Muscle of back (tissue), 11 donors: Measurements from ENCODE around the gene SCLY. TPM values are rescaled to one million over a fixed set of nuclear protein-coding genes. Genes with fewer than 3 reads are reported as not detected.
"Not testable (repeated sequence)": the region's sequence is repeated elsewhere in the genome, so short reads cannot be mapped to it uniquely, and the experiment has no call there.

Experiments
- DNase-seq, 3 donors: peaks; one replicate each; pipeline versions ENCODE4 v3.0.0 to v3.0.0-alpha.2; 2013
- polyA plus RNA-seq, 10 donors: library from polyadenylated mRNA; unstranded; fragments of 120-200 nt; gene quantifications; one replicate each; pipeline ENCODE4 v1.2.1, GENCODE V29; 2013; ENCODE audit not compliant: insufficient read length in 10 of 10

Gene SCLY
- polyA plus RNA-seq, 10 donors = 7.8 to 12.0 (median 9.4) TPM

DNA sequence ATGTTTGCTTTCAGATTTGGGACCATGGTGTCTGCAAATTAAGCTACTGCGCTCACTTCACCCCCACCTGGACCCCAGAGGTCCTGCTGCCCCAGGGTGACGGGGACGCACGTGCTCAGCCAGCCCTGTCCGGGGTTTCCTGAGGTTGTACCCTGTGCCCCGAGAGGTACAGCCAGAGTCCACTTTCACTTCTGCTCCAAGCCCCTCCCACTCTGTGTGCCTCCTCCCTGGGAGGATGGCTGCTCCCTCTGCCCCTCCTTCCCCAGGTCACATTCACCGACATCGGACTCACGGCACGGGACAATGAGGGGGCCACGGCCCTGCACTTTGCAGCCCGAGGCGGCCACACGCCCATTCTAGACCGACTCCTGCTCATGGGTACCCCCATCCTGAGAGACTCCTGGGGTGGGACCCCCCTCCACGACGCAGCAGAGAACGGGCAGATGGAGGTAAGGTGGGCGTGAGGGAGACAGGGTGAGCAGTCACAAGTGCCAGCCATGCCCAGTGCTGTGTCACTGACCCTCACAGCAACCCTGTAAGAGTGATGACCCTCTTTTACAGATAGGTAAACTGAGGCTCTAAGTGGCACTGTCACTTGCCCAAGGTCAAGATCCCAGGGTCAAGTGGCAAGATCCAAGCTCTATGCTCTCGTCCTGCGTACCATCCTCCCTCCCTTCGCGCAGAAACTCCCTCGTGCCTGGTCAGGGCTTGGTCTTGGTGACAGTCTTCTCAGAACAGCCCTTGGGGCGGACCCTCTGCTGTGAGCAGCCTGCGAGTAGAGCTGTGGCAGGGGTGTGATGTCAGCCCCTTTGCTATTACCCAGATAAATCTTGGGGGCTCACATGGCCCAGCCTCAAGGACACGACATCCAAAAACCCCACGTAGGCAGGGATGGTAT, 47.0 kb downstream of the SCLY start:
- DNase-seq = no peak

DNA sequence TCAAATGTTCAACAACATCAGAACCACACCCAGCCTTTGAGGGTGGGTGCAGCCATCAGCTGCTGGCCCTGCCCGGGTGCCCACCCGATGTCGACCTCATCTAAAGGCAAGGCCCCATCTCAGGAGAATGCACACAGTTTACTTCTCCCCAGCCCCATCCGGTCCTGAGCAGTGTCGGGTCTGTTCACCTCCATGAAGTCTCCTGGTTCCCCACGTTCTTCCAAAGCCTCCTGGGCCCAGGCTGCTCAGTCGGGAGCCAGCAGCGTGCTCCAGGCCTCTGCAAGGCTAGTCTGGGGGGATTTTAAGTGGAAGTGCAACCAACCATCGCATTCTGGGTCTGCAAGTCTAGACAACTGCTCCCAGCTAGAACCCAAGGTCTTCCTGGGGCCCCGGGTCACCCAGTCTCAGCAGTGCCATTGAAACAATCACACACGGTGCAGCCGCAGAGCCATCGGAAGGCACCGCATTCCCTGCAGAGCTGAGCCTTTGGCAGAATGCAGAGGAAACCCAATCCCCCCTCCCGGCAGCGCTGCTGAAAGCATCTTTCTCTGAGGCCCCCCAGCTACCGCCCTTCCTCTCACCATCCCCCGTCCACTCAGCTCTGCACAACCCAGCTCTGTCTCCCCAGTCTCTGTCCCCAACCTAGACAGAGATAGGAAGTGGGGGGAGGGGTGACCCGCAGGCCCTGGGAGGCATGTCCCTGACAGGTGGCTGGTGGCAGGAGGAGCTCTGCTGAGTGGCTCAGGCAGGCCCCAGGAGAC, 47.8 kb downstream of the SCLY start:
- DNase-seq = peak in 1 of 3 donors; percentile 20

DNA sequence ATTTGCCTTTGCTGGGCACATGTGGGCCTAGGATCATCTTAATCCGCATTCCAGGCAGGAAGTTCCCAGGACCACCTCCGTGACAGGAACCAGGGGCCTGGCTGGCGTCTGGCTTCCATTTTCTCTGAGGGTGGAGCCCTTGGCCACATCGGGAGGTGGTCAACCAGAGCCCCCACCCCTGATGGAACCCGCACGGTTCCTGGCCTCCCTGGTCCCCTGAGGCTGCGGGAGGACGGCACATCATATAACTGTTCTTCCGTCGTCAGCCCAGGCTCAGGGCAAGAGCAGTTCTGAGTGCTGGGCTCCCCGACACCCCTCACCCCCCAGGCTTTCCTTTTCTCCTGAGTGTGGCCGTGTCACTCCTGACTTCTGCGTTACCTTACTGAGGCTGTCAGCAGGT, 52.8 kb downstream of the SCLY start:
- no peak for DNase-seq

DNA sequence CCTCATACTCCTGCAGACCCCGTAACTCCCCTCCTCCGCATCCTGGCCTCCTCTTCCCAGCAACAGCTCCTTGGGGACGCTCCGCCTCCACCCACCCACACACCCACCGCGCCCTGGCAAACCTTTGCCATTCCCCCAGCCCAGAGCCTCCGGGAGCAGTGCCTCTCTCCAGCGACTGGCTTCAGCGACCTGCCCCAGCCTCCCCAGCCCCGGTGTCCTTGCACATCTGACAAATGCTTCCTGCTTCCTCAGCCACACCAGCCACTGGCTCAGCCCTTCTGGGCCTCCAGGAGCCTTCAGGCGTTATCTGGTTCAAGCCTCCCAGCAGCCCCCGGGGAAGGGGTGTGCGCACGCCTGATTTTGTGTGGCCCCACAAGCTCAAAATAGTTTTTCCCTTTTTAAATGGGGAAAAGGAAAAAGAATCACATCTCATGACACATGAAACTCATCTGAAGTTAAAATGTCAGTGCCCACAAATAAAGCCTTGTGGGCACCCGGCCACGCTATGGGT, 53.6 kb downstream of the SCLY start:
- no peak for DNase-seq

DNA sequence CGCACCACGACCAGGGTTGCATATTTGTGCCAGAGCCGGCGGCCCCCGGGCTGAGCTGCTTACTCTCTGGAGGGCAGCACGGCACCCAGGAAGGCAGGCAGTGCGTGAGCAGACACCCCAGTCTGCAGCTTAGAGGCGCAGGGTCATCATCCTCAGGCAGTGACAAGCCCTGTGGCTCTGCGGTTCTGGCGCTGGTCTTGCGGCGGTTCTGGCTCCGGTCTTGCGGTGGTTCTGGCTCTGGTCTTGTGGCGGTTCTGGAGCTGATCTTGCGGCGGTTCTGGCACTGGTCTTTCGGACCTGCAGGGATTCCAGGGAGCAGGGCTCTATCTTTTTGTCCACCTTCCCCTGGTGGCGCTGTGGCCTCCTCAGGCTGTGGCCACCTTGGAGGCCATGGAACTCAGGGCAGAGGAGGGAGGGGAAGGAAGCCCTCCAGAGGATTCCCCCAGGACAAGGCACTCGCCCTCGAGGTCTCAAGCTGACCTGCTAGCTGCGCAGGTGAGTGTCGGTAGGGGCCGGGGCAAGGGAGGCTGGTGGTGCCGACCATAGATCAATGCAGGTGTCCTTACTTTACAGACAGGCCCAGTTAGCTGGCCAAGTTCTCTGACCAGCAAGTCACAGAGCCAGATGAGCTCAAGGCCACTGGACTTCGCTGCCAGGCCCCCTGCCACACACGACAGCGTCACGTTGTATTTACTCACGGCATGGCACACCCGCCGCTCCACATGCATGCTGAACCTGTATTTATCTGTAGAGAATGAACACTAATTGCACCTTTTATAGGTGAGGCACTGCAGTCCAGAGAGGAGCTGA, 54.3 kb downstream of the SCLY start:
- DNase-seq = no peak

DNA sequence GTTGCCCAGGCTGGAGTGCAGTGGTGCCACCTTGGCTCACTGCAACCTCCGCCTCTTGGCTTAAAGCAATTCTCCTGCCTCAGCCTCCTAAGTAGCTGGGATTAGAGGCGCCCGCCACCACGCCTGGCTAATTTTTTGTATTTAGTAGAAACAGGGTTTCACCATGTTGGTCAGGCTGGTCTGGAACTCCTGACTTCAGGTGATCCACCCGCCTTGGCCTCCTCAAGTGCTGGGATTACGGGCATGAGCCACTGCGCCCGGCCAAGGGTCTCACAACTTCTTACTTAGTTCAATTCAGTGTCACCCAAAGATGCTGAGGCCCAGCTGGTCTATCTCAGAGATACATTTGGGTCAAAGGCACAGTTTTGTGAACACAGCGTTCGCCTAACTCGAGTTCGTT, 54.9 kb downstream of the SCLY start:
- DNase-seq = not testable (repeated sequence)

DNA sequence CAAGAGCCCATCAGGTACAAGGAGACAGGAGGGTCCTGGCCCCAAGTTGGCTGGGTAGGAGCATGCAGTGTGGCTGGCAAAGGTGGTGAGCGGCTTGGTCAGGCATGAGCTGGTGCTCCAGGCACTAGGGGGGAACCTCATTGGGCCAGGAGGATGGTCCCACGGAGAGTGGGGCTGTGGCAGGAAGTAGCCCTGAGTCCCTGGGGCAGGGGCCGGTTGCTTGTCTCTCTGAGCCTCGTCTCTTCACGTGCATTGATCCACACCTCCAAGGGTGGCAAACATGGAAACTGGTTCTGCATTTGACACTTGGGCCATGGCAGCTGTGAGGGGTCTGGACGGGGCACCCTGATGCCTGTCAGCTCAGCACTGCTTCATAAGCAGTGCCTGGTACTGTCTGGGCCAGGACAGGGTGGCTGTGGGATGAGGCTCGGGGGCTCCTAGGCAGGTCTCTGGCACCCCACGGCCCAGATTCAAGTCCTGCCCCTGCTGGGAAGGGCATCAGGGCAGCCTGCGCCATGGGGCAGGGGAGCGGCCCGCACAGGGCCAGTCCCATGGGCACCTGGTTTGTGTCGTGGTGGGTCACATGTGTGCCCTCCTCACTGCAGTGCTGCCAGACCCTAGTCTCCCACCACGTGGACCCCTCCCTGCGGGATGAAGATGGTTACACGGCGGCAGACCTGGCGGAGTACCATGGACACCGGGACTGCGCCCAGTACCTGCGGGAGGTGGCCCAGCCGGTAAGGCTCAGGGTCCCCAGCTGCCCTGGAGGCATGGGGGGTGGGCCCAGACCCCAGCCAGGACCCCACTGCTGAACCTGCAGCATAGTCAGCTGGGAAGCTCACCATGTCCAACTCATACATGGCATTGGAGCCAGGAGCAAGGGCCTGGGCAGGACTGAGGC, 55.7 kb downstream of the SCLY start:
- DNase-seq = no peak

DNA sequence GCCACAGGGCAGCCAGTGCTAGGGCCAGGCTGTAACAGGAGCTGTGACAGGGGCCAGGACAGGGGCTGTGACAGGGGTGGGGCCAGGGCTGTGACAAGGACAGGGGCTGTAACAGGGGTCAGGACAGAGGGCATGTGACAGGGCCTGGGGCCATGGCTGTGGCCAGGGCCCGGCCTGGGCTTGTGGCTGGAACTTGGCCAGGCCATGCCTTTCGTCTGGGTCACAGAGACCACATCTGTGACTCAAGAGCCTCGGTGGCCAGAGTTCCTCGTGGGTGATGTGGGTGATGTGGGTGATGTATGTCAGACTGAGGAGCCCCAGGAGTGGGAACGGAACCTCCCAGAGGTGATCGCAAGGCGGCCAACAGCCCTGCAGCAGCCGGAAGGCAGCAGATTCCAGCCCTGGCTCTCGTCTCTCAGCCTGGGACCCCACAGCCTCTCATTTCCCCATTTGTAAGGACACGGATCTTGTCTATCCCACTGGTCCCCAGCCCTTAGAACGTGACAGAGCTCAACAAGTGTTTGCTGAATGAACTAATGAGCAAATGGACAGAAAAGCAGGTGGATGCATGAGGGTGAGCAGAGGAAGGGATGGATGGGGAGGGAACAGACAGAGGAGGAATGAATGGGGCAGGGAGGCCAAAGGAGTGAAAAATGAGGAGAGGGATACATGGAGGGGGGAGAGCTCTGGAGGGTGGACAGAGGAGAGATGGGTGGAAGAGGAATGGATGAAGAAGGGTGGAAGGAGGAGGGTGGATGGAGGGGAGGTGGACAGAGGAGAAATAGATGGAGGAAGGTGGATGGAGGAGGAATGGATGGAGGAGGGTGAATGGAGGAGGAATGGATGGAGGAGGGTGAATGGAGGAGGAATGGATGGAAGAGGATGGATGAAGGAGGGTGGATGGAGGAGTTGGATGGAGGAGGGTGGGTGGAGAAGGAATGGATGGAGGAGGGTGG, 56.7 kb downstream of the SCLY start:
- DNase-seq = no peak

DNA sequence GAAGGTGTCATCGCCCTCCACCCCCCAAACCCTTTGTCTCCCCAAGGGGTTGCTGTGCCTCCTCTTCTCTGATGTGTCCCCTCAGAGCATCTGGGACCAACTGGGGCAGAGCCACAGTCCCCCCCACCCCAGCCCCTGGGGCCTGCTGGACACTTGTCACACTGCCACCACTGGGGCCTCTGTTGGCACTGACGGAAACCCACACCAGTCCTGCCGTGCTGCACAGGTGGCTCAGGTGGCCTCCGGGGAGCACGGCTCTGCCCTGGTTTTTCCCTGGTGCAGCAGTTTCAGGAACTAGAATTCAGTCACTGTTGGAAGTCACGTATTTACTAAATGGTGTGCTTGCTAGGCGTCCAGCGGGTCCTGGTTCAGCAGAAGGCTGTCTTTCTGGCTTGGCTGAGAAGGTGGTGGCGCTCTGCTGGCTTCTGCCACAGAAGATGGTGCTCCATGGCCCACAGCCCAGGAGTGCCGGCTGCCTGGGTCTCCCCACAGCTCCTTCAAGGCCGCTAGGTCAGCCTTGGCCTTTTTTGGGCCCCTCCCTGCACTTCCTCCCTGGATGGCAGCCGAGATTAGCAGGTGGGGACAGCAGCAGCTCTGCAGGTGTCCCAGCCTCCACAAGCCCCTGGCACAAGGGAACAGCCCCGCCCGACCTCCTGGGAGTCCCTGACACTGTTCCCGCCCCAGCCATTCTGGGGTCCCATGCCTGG, 59.1 kb downstream of the SCLY start:
- DNase-seq = no peak

DNA sequence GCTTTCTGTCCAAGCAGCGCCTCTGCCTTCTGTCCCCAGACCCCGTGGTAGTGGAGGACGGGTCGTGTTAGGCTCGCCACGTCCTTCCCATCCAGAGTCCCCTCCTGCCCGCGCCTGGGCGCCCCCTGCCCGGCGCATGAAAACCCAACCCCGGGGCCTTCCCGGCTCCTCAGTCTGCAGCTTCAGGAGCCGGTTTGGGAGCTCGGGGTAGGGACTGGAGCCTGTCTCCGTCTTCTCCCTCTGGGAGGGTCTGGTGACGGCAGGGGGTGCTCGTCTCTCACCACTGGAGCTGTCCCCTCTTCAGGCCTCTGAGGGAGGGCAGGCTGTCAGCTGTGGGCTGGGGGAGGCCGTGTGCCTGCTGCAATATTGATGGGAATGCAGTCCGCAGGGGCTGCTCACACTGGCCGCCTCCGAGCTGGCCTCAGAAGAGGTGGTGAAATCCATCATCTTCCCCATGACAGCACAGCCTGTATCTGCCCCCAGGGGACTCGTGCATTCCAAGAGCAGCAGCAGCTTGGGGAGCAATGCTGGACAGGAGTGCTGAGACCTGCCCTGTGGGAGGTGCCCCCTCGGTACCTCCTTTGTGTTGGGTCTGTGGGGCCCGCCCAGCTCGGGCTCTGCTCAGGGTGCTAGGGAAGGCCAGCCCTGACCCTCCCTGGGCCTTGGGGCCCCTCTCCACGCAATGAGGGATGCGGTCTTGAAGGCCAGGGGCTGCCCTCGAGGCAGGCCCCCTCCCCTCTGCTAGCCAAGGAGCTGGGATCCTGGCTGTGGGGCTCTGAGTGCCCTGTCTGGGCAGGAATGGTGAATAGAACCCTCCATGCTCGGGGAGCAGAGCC, 59.9 kb downstream of the SCLY start:
- peak in 1 of 3 donors; percentile 58 for DNase-seq

DNA sequence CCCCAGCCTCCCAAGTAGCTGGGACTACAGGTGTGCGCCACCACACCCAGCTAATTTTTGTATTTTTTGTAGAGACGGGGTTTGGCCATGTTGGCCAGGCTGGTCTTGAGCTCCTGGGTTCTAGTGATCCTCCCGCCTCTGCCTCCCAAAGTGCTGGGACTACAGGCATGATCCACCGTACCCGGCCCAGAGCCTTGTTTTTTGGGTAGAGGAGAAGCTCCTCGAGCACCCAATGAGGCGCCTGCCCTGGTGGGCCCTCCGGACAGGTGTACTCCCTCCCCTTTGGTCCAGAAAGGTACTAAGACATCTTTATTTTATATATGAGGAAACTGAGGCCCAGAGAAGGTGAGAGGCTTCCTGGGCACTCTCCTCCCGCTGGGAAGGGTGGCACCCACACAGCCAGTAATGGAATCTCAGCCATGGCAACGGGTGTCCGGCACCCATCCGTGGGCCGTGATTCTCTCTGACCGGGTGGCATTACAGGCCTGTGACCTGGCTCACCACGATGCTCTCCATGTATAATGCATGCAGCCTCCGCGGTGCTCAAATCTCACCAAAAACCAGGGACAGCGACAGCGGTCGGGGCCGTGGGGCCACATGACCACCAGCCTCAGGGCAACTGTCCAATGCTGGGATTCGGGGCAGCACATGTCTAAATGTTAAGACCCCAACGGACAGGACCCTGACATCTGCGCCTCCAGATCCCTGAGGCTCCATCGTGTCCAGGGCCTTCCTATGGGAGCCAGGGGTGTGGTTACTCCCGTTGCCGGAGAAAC, 60.9 kb downstream of the SCLY start:
- DNase-seq = no peak

DNA sequence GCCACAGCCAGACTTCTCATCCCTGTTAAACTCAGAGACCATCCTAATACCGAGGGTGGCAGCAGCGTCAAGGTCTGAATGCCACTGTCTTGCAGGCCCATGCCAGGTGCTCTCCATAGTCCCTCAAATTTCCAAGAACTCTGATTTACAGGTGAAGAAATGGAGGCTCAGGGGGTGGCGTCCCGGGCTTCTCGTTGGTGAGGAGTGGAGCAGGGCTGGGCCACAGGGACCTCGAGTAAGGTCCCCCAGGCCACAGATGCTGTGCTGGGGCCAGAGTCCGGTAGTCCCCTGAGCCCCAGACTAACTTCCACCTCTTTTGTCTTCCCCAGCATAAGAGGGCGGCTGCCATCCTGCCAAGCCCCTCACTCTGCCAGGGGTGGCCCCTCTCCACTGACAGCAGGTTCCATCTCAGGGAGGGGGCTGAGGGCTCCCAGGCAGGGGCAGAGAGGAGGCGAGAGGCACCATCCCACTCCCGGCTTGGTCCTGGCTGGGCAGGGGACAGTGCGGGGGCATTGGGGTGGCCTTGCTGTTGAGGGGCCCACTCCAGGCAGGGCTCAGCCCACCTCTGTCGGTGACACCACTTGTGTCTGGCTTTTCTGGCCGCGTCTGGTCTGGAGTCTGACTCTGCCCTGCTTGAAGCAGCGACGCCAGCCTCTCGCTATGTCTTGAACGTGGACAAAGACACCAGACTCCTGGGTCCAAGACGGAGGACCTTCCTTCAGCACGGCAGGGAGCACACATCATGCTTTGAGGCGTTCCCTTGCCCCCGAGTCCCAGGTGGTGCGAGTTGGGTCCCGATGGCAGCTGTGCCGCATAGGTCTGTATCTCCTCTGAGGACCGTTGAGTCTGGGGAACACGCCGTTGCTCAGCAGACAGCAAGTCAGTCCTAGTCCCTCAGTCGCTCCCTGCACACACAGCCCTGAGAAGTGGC, 61.8 kb downstream of the SCLY start:
- no peak for DNase-seq

DNA sequence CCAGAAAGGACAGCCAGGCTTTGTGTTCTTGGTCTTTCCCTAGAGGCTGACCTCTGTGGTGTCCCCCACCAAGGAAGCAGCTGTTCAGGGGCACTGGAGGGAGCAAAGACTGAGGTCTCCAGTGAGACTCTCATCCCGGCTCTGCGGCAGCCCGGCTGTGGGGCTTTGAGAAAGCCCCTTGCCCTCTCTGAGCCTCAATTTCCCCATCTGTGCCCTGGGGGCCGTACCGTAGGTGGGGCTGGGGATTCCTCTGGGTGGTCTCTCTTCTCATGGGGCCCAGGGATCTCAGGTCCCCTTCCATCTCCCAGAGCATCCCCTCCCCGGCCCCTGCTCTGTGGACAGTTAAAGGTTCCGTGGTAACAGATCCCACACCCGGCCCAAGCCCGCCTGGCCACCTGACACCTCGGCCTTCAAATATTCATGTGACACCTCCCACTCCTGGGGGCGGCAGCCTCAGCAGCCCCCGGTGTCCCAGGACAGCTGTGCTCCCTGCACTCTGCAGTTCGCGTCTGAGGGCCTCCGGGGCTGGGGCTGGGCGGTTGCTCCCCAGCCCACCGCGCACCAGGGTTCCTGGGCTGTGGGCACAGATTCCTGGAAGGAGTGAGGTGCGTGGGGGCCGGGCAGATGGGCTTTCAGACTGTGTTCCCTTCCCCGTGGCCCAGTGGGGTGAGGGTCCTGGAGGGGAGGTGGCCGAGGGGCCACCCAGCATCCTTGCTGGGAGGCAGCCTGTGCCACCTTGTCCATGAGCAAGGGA, 62.6 kb downstream of the SCLY start:
- no peak for DNase-seq

DNA sequence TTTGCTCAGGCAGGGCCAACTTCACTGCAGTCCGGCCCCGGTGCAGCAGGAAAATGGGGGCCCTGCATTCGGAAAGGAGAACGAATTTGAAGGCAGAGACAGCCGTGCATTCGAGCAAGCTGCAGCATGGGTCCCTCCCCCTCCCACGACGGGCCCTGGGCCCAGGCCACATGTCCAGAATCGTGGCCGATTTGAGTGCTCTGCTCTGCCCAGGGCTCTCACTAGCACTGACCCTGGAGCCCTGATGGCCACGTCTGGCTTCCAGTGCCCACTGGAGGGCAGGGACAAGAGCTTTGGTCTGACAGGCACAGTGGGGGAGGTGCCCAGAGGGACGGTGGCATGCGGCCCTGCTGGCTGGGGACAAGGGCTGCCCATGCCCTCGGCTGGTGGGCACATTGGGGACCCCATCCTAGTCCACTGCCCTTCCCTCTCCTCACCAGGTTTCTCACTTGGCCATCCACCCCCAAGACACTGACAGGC, 63.2 kb downstream of the SCLY start:
- no peak for DNase-seq

DNA sequence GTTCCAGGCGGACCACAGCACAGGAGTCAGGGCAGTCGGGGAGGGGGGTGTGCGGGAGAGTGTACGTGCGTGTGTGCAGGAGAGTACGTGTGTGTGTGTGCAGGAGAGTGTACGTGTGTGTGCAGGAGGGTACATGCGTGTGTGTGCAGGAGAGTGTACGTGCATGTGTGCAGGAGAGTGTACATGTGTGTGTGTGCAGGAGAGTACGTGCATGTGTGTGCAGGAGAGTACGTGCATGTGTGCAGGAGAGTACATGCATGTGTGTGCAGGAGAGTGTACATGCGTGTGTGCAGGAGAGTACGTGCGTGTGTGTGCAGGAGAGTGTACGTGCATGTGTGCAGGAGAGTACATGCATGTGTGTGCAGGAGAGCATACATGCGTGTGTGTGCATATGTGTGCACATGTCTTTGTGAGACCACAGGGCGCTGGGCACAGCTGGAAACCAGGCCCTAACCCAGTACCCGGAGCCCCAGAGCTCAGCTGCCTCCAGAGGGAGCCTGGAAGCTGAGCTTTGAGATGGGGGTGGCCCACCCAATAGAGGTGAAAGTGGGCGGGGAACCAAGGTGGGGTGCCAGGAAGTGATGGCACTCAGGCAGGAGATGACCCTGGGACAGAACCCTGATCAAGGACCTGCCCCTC, 63.8 kb downstream of the SCLY start:
- no peak for DNase-seq
